ENCODE results near the gene ZNF880. TPM values are rescaled to one million over a fixed set of nuclear protein-coding genes. Genes with fewer than 3 reads are reported as not detected.
A peak's percentile ranks its signal among the peaks of the same experiment; 100 is the strongest.

The ZNF880 gene
- total and polyA plus RNA-seq, 2 donors (not counting 1 experiment from before 2014, with no cell fraction given), result 34.1 to 35.7 TPM

DNA sequence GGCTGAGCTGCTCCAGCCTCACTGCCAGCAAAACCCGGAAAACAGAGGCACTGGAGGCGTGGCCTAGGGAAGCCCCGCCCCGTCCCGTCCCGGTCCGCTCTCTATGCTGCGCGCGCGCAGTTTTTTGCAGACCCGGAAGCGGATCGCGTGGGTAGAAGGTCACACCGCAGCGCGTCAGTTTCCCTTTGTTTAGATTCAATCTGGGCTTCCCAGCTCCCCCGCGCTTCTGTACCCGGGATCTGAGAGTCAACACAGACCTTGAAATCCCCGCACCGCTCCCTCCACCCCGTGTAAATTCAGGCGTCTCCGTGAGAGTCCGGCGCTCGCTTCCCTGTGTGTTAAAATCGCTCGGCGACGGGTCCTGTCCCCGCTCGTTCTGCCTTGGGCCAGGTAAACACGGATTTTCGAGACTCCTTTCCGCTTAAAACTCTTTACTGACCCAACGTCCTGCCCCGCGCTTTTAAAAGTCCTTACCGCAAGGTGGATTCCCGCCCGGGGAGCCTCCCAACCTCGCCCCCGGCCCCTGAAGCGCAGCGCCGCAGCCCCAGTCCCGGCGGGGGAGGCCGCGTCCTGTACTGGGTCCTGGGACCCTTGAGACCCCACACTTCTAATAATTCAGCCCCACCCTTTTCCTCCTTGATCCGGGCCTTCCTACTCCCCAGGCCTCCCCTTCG, 33.5 kb upstream of the ZNF880 start, which contains the start of gene ZNF610:
Gene ZNF610, plus strand, starts transcription at position 127 of the 674 bp plus-strand sequence. CDS start 12,930 bp downstream, outside the sequence.
- H3K27ac Mint-ChIP-seq, result peak within 1 kb of the TSS; percentile 96
- peaks cover 15% of the 10 kb centered on the region for H3K4me1 Mint-ChIP-seq
- H3K4me3 Mint-ChIP-seq, result peak within 1 kb of the TSS; percentile 97
- H3K4me1 ChIP-seq (ENCODE audit: control insufficient read depth in 2 of 2, insufficient read depth in 2 of 2, low read length in 2 of 2), result peaks cover 6 to 15% of the 10 kb centered on the region in 2 donors
- peak within 1 kb of the TSS; percentile 88 for H3K4me2 ChIP-seq (replicated peaks; ENCODE audit: low read depth, low read length, poor library complexity, severe bottlenecking)
- ATAC-seq (ENCODE audit: low read depth), result peak; percentile 98
- H3K27ac ChIP-seq (ENCODE audit: low read length in 2 of 2), result peak within 1 kb of the TSS; percentile 79 to 86
- no peaks in the 10 kb centered on the region for H3K79me2 ChIP-seq (ENCODE audit: control insufficient read depth, insufficient read depth, low read length)
- no peaks in the 10 kb centered on the region for H3K27me3 Mint-ChIP-seq
- peaks cover 17% of the 10 kb centered on the region for H3K9me3 Mint-ChIP-seq (ENCODE audit: insufficient read depth)
- H3K4me3 ChIP-seq (ENCODE audit: control extremely low read depth in 1 of 5, extremely low read depth in 1 of 5, insufficient read depth in 1 of 5, low read depth in 2 of 5, low read length in 4 of 5), result peak within 1 kb of the TSS; percentile 82 to 97 (median 94)
- H3K9me3 ChIP-seq (ENCODE audit: control extremely low read depth in 1 of 3, control insufficient read depth in 2 of 3, insufficient read depth in 1 of 3, low read length in 2 of 3), result peaks cover 4 to 64% (median 36%) of the 10 kb centered on the region in 3 donors
- no peaks in the 10 kb centered on the region for H3K27me3 ChIP-seq (replicated peaks in 1 of 4; ENCODE audit: control extremely low read depth in 1 of 4, control insufficient read depth in 3 of 4, insufficient read depth in 4 of 4, low read length in 3 of 4)
- H4K20me1 ChIP-seq (ENCODE audit: control insufficient read depth, insufficient read depth, low read length, poor library complexity, severe bottlenecking), result no peaks in the 10 kb centered on the region
- TF ChIP-seq EZH2 (IDR thresholded peaks at IDR 0.05; ENCODE audit: borderline replicate concordance, insufficient read depth, low read depth, low read length, poor library complexity, severe bottlenecking), result no peak
- TF ChIP-seq, protein P1, sequence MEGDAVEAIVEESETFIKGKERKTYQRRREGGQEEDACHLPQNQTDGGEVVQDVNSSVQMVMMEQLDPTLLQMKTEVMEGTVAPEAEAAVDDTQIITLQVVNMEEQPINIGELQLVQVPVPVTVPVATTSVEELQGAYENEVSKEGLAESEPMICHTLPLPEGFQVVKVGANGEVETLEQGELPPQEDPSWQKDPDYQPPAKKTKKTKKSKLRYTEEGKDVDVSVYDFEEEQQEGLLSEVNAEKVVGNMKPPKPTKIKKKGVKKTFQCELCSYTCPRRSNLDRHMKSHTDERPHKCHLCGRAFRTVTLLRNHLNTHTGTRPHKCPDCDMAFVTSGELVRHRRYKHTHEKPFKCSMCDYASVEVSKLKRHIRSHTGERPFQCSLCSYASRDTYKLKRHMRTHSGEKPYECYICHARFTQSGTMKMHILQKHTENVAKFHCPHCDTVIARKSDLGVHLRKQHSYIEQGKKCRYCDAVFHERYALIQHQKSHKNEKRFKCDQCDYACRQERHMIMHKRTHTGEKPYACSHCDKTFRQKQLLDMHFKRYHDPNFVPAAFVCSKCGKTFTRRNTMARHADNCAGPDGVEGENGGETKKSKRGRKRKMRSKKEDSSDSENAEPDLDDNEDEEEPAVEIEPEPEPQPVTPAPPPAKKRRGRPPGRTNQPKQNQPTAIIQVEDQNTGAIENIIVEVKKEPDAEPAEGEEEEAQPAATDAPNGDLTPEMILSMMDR (IDR thresholded peaks at IDR 0.05), result no peak
- ChIA-PET POLR2A (no interaction called here), CTCF (interaction anchor here (0.5 kb wide), 1 partner anchor 56 kb away, joined by 3 read pairs; no protein-coding TSS in a partner anchor)
- H3K36me3 ChIP-seq (replicated peaks in 1 of 2; ENCODE audit: control extremely low read depth in 1 of 2, control insufficient read depth in 1 of 2, extremely low read depth in 1 of 2, insufficient read depth in 2 of 2, low read length in 1 of 2), result peaks cover 2 to 3% of the 10 kb centered on the region in 2 experiments
- peak; percentile 89 for DNase-seq
- H3K9ac ChIP-seq (ENCODE audit: low read length), result peak within 1 kb of the TSS; percentile 94
- H2AFZ ChIP-seq (ENCODE audit: insufficient read depth, low read depth, low read length, poor library complexity, severe bottlenecking), result peak within 1 kb of the TSS; percentile 90
- intact Hi-C loops (cut with micrococcal nuclease), result loop anchor here (1.0 kb wide), 1 partner anchor 33 kb away; the partner anchor contains the start of gene ZNF880
- 3% methylated on average over 55 of the region's 55 CpGs for WGBS (ENCODE audit: insufficient coverage)

All from B cell (primary cell).